GM18520 (cell line): Measurements from ENCODE around the gene RAB11FIP4.
"Not testable (repeated sequence)": the region's sequence is repeated elsewhere in the genome, so short reads cannot be mapped to it uniquely, and the experiment has no call there.

Experiments
- ATAC-seq: cut with Tn5 transposase; IDR thresholded peaks from one replicate; pipeline ENCODE4 v1.9.1; 2021; ENCODE audit not compliant: unreplicated experiment

RAB11FIP4 gene, protein sequence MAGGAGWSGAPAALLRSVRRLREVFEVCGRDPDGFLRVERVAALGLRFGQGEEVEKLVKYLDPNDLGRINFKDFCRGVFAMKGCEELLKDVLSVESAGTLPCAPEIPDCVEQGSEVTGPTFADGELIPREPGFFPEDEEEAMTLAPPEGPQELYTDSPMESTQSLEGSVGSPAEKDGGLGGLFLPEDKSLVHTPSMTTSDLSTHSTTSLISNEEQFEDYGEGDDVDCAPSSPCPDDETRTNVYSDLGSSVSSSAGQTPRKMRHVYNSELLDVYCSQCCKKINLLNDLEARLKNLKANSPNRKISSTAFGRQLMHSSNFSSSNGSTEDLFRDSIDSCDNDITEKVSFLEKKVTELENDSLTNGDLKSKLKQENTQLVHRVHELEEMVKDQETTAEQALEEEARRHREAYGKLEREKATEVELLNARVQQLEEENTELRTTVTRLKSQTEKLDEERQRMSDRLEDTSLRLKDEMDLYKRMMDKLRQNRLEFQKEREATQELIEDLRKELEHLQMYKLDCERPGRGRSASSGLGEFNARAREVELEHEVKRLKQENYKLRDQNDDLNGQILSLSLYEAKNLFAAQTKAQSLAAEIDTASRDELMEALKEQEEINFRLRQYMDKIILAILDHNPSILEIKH

DNA sequence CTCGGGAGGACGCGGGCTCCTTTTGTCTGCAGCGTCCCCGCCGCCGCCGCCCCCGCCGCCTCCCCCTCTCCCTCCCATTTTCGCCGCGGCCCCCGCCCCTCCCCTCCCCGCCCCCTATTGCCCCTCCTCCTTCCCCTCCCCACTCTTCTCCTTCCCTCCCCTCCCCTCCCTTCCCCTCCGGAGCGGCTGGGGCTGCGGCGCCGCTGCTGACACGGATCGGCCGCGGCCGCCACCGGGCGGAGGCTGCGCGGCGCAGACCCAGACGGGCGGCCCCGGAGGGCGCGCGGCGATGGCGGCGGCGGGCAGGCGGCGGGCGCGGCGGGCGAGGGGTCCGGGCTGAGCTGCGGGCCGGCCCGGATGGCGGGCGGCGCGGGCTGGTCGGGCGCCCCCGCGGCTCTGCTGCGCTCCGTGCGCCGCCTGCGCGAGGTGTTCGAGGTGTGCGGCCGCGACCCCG is at the start of gene RAB11FIP4:
TSS of gene RAB11FIP4 (plus strand) at position 180 of the 454 bp plus-strand sequence. CDS start at position 358, 178 bp downstream.
- ATAC-seq: no peak

DNA sequence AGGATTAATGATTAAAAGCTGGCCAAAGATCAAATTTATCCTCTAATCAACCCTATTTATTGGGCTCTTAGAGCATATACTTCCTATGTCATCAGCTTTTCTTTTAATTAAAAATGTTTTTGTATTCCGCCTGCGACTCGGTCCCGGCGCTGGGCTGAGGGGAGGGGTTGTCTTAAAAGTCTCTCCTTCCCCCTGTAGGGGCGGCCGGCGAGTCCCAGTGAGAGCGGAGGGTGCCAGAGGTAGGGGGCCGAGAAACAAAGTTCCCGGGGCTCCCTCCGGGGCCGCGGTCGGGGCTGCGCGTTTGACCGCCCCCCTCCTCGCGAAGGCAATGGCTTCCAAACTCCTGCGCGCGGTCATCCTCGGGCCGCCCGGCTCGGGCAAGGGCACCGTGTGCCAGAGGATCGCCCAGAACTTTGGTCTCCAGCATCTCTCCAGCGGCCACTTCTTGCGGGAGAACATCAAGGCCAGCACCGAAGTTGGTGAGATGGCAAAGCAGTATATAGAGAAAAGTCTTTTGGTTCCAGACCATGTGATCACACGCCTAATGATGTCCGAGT is 46.2 kb upstream of the RAB11FIP4 start:
- not testable (repeated sequence) for ATAC-seq

DNA sequence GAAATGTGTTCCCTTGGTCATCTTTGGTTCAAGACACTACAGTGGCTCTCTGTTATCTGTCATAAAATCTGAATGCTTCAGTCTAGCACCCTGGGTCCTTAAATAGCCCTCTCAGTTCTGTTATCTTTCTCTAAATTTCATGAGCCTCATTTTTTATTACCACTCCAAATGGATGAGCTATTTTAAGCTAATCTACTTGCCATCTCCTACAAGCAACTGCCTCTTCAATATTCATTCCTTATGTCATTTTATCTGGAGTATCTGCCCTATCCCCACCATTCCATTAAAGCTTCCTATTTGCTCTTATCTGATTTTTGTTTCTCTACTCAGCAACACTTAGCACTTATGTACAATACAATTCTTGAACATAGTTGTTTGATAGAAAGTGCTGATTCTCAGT is 42.0 kb upstream of the RAB11FIP4 start:
- no peak for ATAC-seq

- ATAC-seq: no peak
These were observed 35.5 kb upstream of the RAB11FIP4 start for GRCh38 chr17:31355935-31356334.

- ATAC-seq: no peak
These were observed 34.4 kb upstream of the RAB11FIP4 start for GRCh38 chr17:31357091-31357490.

DNA sequence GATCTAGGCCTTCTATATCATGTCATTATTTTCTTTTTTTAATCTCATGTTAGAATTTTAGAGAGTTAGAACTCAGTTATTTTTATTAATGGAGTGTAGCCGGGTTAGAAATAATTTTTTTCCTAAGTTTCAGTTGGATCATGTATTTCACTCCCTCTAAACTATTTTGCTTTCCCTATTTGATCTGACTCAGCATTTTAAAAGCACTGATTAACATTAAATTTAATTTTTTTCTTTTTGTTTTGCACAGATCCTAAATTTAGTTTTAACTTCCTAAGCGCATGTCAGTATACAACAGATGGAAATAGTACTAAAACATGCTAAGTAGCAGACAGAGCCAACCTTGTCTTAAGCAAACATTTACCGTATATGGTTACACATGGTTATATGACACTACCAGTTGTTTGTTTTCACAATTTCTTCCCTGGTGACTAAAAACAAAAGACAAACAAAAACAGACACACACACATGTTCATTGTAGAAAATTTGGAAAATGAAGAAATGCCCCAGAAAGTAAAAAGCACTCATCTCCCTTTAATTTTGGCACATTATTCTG is 33.6 kb upstream of the RAB11FIP4 start:
- no peak for ATAC-seq

- no peak for ATAC-seq
These were observed 27.5 kb upstream of the RAB11FIP4 start for GRCh38 chr17:31364012-31364411.

- ATAC-seq: no peak
These were observed 25.4 kb upstream of the RAB11FIP4 start for GRCh38 chr17:31366088-31366487.

- no peak for ATAC-seq
These were observed 22.2 kb upstream of the RAB11FIP4 start for GRCh38 chr17:31369266-31369665.

- ATAC-seq: no peak
These were observed 19.9 kb upstream of the RAB11FIP4 start for GRCh38 chr17:31371511-31372097.

DNA sequence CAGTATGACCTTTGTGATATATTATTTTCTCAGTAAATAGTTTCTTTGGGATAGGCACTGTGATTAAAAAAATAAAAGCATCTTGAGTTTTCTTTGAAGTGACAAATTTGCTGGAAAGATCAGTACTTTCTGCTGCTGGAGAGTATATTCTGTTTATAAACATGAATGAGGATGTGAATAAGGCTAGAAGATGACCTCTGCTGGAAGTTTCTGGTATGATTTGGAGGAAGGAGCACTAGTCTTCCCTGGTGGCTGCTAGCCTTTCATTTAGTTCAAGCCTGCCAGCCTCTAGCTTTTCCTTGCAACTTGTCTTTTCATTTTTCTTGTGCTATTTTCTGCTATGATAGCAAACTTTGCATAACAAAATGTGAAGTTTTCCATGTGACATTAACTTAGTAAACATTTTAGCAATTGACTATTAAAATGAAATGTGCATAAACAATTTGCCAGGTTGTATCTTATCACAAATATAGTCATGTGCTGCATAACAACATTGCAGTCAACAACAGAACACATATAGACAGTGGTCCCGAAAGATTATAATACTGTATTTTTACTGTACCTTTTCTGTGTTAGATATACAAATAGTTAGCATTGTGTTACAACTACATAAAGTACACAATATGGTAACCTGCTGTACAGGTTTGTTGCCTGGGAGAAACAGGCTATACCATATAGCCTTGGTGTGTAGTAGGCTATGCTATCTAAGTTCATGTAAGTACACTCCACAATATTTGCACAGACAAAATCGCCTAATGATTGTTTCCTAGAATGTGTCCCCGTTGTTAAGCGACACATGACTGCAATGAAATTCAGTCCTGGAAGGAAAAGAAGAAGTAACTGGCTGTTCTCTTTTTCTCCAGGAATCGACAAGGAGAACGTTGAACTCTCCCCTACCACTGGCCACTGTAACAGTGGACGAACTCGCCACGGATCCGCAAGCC is 18.1 kb upstream of the RAB11FIP4 start:
- no peak for ATAC-seq

- ATAC-seq: no peak
These were observed 17.4 kb upstream of the RAB11FIP4 start for GRCh38 chr17:31374094-31374447.

DNA sequence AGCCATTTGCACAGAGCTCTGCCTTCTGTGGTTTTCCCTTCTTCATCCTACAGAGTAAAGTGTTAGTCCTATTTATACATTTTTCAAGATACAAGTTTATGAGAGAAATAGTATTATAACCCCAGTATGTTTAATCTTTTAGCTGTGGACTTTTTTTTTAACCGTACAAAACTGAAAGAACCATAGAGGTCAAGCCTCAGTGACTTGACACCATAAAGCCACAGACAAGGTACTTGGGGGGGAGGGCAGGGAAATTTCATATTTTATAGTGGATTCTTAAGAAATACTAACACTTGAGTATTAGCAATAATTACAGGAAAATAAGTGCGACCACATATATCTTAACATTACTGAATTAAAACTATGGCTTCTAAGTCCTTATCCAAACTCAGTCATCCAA is 17.0 kb upstream of the RAB11FIP4 start:
- no peak for ATAC-seq

DNA sequence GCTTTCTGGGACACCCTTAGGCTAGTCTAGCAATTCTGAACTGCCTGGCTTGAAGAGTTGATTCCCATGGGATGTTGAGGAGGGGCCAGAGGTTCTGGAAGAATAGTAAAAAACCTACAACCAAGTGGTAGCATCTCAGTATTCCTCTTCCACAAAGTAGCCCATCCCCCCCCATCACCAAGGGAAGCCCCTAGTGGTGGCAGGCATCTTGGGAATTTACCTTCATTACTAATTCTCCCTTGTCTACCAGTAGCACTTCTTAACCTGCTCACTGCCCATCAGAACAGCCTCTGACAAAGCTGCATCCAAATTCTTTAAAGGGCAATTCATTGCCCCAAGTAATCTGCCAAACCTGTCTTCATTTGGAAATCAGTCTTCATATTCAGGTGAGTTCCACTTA is 12.8 kb upstream of the RAB11FIP4 start:
- ATAC-seq: no peak

DNA sequence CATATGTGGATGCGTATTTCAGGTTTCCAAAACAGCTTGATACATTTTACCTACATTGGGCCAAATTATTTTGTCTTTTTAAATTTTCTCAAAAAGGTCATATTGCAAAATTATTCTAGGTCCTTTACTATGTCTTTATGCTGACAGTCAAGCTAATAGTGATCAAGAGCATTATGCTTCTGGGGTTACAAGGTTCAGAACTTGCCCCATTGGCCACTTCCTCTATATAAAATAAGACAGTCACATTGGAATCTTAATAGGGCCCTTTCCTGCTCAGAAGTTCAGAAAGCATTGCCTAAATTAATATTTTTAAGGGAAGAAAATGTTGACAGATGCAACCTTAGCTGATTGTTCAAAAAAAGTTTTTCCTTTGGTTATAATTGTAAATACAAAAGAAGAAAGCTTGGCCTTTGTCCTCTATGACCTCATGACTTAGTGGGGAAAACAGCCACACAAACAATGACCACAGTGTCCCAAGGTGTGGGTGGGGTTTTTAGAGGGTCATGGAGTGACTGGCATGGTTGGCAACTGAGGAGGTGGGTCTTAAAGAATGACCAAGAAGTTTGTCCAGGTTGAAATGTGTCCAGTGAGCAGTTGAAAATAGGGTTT is 11.8 kb upstream of the RAB11FIP4 start:
- no peak for ATAC-seq

GRCh38 chr17:31381165-31381668 is 10.3 kb upstream of the RAB11FIP4 start:
- no peak for ATAC-seq

DNA sequence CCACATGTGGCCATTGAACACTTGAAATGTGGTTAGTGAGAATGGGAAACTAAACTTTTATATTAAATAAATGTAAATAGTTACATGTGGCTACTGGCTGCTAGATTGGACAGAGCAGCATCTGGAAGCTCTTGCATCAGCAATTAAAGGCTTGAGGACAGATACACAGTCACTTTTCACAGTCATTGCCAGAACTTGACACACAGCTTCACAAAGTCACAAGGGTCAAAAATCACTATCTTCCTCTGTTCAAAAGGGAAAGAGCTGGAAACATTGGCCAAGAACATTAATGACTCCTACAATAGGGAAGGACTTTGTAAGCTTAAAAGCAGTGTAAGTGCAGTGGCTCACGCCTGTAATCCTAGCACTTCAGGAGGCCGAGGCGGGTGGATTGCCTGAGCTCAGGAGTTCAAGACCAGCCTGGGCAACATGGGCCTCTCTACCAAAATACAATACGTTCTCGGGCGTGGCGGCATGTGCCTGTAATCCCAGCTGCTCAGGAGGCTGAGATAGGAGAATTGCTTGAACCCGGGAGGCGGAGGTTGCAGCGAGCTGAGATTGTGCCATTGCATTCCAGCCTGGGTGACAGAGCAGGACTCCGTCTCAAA is 8.7 kb upstream of the RAB11FIP4 start:
- not testable (repeated sequence) for ATAC-seq

GRCh38 chr17:31383488-31383887 is 8.0 kb upstream of the RAB11FIP4 start:
- not testable (repeated sequence) for ATAC-seq
